Measurements from ENCODE around the gene F8.
"Not testable (repeated sequence)": the region's sequence is repeated elsewhere in the genome, so short reads cannot be mapped to it uniquely, and the experiment has no call there.

DNA sequence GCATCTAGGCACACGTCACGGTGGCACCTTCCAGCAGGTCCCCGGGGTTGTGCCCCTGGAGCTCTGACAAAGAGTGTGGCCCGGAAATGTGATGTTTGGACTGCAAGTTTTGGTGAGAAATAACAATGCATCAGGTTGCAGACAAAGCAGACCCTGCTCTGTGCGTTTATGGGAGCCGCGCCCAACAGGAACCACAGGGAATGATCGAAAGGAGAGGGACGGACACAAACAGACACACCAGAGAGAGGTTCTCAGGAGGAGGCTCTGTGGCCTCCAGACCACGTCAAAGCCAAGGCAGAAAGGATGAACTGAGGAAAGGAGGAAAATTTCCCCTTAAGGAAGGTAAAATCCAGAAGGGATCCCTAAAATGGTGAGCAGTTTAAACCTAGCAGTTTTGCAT is 16.1 kb downstream of the F8 start:
- not testable (repeated sequence) for TF ChIP-seq ZFP91 (CRISPR knock-in tag; IDR thresholded peaks at IDR 0.05); STAG1 (CRISPR knock-in tag; IDR thresholded peaks at IDR 0.05; ENCODE audit: borderline replicate concordance); TFAM (CRISPR knock-in tag; conservative IDR thresholded peaks at IDR 0.05); ZNF589 (CRISPR knock-in tag; IDR thresholded peaks at IDR 0.05; ENCODE audit: low read depth); FOXA1 (IDR thresholded peaks at IDR 0.05; ENCODE audit: borderline replicate concordance); ZNF24 (IDR thresholded peaks at IDR 0.05); ZNF766 (CRISPR knock-in tag; conservative IDR thresholded peaks at IDR 0.05)
- TF ChIP-seq, protein P1, sequence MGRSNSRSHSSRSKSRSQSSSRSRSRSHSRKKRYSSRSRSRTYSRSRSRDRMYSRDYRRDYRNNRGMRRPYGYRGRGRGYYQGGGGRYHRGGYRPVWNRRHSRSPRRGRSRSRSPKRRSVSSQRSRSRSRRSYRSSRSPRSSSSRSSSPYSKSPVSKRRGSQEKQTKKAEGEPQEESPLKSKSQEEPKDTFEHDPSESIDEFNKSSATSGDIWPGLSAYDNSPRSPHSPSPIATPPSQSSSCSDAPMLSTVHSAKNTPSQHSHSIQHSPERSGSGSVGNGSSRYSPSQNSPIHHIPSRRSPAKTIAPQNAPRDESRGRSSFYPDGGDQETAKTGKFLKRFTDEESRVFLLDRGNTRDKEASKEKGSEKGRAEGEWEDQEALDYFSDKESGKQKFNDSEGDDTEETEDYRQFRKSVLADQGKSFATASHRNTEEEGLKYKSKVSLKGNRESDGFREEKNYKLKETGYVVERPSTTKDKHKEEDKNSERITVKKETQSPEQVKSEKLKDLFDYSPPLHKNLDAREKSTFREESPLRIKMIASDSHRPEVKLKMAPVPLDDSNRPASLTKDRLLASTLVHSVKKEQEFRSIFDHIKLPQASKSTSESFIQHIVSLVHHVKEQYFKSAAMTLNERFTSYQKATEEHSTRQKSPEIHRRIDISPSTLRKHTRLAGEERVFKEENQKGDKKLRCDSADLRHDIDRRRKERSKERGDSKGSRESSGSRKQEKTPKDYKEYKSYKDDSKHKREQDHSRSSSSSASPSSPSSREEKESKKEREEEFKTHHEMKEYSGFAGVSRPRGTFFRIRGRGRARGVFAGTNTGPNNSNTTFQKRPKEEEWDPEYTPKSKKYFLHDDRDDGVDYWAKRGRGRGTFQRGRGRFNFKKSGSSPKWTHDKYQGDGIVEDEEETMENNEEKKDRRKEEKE (IDR thresholded peaks at IDR 0.05; ENCODE audit: borderline replicate concordance in 1 of 2, control insufficient read depth in 1 of 2, low read depth in 2 of 2, low read length in 1 of 2), result not testable (repeated sequence)
- TF ChIP-seq, protein P2, sequence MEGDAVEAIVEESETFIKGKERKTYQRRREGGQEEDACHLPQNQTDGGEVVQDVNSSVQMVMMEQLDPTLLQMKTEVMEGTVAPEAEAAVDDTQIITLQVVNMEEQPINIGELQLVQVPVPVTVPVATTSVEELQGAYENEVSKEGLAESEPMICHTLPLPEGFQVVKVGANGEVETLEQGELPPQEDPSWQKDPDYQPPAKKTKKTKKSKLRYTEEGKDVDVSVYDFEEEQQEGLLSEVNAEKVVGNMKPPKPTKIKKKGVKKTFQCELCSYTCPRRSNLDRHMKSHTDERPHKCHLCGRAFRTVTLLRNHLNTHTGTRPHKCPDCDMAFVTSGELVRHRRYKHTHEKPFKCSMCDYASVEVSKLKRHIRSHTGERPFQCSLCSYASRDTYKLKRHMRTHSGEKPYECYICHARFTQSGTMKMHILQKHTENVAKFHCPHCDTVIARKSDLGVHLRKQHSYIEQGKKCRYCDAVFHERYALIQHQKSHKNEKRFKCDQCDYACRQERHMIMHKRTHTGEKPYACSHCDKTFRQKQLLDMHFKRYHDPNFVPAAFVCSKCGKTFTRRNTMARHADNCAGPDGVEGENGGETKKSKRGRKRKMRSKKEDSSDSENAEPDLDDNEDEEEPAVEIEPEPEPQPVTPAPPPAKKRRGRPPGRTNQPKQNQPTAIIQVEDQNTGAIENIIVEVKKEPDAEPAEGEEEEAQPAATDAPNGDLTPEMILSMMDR (IDR thresholded peaks at IDR 0.05 in 2 of 3, conservative IDR thresholded peaks at IDR 0.05 in 1 of 3; ENCODE audit: insufficient read depth in 2 of 3, low read depth in 1 of 3, low read length in 3 of 3), result not testable (repeated sequence)
- TF ChIP-seq, protein P3, sequence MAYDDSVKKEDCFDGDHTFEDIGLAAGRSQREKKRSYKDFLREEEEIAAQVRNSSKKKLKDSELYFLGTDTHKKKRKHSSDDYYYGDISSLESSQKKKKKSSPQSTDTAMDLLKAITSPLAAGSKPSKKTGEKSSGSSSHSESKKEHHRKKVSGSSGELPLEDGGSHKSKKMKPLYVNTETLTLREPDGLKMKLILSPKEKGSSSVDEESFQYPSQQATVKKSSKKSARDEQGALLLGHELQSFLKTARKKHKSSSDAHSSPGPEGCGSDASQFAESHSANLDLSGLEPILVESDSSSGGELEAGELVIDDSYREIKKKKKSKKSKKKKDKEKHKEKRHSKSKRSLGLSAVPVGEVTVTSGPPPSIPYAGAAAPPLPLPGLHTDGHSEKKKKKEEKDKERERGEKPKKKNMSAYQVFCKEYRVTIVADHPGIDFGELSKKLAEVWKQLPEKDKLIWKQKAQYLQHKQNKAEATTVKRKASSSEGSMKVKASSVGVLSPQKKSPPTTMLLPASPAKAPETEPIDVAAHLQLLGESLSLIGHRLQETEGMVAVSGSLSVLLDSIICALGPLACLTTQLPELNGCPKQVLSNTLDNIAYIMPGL (CRISPR knock-in tag; IDR thresholded peaks at IDR 0.05), result not testable (repeated sequence)

Data from K562 (cell line).